Omental fat pad (tissue), 4 donors: Measurements from ENCODE around the gene TBRG1. TPM values are rescaled to one million over a fixed set of nuclear protein-coding genes. Genes with fewer than 3 reads are reported as not detected.

Experiments used
- ATAC-seq: fragments of 150-250 bp; one replicate; pipeline ENCODE4 v1.9.1; 2016; ENCODE audit warnings: mild to moderate bottlenecking, moderate library complexity; ENCODE audit not compliant: low FRiP score
- DNase-seq: peaks from one replicate; pipeline ENCODE4 v3.0.0-alpha.2; 2019; ENCODE audit warnings: low spot score
- CTCF ChIP-seq, 3 donors: fragments of 450-650 bp; IDR thresholded peaks; one replicate each; pipeline ENCODE4 v1.5.1; 2016 to 2017; ENCODE audit warnings: antibody characterized with exemption in 3 of 3, mild to moderate bottlenecking in 3 of 3, moderate library complexity in 2 of 3
- total RNA-seq, 4 donors: library from RNA; depleted of rRNA; stranded (reverse); fragments of >200 nt; gene quantifications; one replicate each; pipeline ENCODE4 v1.1.0, GENCODE V29; 2016

TBRG1 gene
- total RNA-seq, 4 donors from 2014 or later: 28.6 to 40.7 (median 32.3) TPM

GRCh38 chr11:124657904-124658303, 35.2 kb downstream of the TBRG1 start:
- no peak for TF ChIP-seq CTCF (IDR thresholded peaks at IDR 0.05)
- no peak for ATAC-seq
- no peak for DNase-seq

GRCh38 chr11:124658501-124658900, 35.8 kb downstream of the TBRG1 start:
- TF ChIP-seq CTCF (IDR thresholded peaks at IDR 0.05): no peak
- no peak for DNase-seq
- no peak for ATAC-seq

- no peak for TF ChIP-seq CTCF (IDR thresholded peaks at IDR 0.05)
- DNase-seq: no peak
- ATAC-seq: no peak
Observed at GRCh38 chr11:124658986-124659385, 36.3 kb downstream of the TBRG1 start.

GRCh38 chr11:124661553-124661952, 38.9 kb downstream of the TBRG1 start:
- no peak for TF ChIP-seq CTCF (IDR thresholded peaks at IDR 0.05)
- DNase-seq (no peak), ATAC-seq (no peak)

GRCh38 chr11:124662106-124662505, 39.4 kb downstream of the TBRG1 start:
- ATAC-seq: no peak
- DNase-seq: no peak
- no peak for TF ChIP-seq CTCF (IDR thresholded peaks at IDR 0.05)

- no peak for DNase-seq
- no peak for ATAC-seq
- no peak for TF ChIP-seq CTCF (IDR thresholded peaks at IDR 0.05)
Observed at GRCh38 chr11:124663861-124664260, 41.2 kb downstream of the TBRG1 start.

- ATAC-seq (no peak), DNase-seq (no peak)
- TF ChIP-seq CTCF (IDR thresholded peaks at IDR 0.05): no peak
Observed at GRCh38 chr11:124667601-124668000, 44.9 kb downstream of the TBRG1 start.
